HL-60/S4 (cell line): ENCODE measurements around the gene F10.

Experiments used
- in situ Hi-C: fragments of 300-500 bp; cut with MboI; formaldehyde crosslinking; loops from 2 replicates; pipeline ENCODE4 v1.14.3; 2022; ENCODE audit warnings: low sequenced_read_pairs

The F10 gene

DNA sequence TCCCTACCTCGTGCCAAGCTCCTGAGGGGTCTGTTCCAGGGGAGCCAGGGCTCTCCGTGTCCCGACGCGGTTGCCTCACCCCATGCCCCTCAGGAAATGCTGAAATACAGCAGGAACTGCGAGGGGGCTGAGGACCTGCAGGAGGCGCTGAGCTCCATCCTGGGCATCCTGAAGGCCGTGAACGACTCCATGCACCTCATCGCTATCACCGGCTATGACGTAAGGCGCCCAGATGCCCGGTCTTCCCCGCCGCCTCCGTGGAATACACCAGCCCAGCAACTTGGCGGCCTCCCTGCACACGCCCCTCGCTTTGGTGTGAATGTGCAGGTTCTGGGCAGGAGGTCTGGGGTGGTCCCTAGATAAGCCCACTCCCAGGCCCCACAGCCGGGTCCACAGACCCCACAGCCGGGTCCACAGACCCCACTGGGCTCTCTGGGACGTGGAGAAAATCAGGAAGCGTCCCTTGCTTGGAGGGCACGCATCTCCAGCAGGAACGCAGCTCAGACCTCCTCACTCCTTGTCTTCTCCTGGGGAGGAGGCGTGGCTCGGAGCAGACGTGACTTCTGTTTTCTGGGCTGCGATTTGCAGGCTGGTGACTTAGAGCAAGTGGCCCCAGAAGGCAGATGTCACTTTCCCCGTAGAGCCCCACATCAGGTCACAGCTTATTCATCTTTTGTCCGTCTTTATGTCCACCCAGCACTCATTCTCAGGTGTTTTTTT, 36.4 kb upstream of the F10 start:
- in situ Hi-C loops: no loop called here

DNA sequence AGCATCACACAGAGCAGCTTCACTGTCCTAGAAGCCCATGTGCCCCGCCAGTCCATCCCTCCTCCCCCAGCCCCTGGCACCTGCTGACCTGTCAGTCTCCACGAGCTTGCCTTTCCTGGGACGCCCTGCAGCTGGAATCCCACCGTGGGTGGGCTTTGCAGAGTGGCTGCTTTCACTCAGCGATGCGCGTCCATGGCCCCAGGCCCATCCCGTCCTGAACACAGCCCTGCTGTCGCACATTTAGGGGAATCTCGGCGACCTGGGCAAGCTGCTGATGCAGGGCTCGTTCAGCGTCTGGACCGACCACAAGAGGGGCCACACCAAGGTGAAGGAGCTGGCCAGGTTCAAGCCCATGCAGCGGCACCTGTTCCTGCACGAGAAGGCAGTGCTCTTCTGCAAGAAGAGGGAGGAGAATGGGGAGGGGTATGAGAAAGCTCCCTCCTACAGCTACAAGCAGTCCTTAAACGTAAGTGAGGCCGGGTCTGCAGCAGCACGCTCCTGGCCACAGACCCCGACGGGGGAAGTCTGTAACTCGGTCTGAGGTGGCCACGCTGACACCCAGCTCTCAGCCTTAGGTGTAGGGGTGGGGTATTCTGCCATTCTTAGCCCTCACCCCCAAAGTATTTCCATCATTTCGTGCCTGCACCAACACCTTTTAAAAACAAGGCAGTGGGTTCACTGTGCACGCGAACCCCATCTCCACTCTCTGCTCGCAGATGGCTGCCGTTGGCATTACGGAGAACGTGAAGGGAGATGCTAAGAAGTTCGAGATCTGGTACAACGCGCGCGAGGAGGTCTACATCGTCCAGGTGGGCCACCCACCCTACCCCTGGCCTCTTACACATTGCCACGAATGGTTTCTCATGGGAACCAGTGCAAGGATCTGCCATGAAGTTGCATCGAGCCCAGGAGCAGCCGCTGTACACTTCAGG, 35.3 kb upstream of the F10 start:
- in situ Hi-C loops: no loop called here

DNA sequence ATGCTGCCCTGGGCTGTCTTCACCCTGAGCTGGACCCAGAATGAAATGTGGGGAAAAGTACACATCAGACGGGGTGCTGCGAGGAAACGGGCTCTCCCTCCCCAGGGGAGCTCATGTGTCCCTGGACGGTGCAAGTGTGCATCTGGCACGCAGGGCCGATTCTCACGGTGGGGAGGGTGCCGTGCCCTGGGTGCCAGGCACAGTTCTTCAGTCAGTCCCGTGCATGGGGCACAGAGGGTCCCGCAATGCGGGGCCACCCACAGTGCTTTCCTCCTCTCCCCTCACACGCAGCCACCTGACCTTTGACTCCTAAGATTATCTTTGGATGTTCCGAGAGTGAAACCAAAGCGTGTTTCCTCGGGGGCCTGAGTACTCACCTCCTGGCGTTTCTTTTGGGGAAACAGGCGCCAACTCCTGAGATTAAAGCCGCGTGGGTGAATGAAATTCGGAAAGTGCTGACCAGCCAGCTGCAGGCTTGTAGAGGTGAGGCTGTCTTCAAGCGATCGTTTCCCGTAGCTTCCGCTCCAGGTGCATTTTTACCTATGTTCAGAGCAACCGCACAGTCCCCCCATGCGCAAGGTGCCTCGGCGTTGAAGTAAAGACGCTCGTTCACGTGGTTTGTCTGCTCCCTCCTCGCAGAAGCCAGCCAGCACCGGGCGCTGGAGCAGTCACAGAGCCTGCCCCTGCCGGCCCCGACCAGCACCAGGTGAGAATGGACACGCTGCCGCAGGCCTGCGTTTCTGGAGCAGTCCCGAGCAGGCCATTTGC, 34.5 kb upstream of the F10 start:
- in situ Hi-C loops: no loop called here

DNA sequence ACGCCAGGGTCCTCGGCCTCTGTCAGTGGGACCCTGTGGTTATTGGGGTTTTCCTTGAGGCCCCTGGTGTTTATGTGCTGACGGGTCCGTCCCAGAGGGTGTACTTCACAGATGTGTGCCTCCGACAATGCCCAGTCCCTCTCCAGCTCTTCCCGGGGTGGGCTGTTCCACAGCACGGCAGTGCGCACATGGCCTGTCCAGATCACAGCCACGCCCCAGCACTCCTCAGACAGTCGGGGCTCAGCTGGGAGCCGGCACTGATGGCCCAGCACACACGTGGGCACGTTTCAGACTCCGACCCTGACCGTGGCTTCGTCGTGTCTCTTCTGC, 33.9 kb upstream of the F10 start:
- in situ Hi-C loops: no loop called here

DNA sequence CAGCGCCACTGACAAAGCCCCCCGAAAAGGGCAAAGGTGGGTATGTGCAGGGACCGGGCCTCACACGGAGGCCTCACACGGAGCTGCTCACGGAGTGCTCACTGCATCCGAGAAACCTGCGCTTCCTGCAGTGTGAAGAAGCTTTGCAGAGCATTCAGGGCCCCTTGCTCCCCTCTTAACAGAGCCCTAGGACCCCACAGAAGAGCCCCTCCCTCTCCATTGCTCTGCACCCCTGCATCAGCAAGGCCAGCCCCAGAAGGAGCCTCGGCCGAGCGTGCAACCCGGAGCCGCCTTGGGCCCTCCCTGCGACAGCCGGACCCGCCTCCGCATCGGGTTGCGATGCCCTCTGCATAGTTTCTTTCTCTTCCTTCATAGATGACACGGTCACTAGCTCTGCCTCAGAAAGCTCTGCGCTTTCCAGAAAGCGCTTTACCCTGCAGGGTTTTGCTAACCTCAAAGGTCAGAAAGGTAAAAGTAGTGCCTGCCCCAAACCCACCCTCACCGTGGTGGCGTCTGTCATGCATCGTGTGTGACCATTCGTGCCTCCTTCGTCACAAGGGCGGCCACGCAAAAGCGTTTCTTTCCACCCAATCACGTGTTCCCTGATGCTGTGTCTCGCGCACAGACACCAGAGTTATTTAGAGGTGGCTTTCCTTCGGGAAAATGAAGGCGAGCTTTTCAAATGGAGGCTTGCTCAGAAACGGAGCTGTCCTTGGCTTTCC, 32.7 kb upstream of the F10 start:
- in situ Hi-C loops: no loop called here

DNA sequence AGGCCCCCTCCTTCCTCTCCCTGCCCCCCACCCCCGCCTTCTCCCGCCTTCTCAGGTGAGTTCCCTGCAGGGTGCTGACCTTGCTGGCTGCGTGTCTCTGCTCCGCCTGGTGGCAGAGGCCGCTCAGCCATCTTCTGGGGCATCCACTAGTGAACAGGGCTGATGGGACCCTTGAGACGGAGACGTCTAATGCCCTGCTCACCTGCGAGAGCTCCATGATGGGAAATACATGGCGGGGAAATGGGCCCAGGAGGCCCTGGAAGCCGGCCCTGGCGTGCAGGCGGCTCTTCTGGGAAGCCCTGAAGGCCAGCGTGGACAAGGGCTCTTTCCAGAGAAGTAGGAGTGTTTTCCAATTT, 32.2 kb upstream of the F10 start:
- in situ Hi-C loops: no loop called here

DNA sequence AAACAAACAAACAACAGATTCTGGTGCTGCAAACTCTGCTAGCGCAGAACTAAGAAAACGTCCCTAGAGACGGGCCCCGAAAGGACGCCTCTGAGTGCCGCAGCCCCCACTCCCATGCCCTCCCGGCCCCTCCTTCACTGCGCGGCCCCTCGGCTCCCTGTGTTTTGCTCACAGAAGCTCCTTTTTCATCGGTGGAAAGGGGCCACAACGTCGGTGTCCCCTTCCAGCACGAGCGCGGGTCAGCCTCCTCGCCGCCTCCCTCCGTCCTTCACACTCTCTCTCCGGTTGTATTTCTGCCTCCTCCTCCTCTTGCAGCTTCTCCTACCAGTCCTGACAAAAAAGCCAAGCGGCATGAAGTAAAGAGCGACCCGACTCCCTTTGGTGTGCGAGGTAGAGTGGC, 31.8 kb upstream of the F10 start:
- in situ Hi-C loops: no loop called here

DNA sequence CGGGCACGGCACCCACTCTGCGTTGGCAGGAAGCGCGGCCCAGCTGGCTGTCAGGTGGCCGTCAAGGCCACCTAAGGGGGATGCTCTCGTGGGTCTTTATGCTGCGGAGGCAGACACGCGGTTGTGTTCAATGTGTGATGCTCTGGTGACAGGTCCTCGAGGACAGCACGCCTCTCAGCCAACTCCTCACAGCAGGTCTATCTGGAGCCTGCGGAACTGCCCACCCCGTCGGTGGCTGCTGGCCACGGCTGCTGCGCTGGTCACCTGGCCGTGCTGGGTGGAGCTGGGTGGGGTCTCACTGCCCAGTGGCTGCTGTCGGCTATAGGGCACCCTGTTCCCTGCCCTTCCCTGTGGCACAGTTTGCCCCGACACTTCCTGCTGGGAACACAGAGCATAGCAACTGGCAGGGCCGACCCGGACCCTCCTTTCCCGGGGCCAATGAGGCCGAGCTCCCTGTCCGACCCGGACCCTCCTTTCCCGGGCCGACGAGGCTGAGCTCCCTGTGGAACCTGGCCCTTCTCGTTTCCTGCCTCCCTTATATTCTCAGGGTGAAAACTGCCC, 31.3 kb upstream of the F10 start:
- in situ Hi-C loops: no loop called here

DNA sequence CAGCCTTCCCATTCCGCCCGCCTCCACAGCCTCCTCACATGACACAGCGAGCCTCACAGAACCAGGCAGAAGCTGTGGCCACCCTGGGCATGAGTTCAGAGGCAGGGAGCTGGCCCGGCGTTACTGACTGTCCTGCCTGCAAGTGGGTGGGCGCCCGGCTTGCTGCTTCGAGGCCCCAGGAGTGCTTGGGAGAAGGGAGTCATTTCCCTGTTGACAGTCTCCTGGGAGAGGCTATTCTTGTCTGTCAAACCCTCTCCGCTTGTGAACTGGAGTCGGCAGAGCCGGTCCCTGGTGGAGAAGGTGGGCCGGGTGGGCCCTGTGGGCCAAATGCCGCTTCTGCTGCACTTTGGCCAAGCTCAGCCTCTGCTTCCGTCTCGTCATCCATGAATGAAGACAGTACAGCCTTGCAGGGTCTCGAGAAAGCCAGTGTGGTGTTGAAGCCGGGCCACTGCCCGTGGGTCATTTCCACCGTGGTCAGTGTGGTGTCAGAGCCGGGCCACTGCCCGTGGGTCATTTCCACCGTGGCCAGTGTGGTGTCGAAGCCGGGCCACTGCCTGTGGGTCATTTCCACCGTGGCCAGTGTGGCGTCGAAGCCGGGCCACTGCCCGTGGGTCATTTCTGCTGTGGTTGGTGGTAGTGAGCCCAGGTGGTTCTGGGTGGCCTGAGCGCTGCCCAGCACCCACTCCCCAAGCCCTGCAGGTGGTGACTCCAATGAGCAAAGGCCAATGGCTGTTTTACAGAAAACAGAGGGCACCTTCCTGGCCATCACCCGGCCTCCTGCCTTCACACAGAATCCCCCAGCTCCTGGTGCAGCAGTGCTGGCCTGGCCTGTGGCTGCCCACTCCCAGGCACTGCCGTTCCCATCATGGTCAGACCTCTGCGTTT, 30.5 kb upstream of the F10 start:
- in situ Hi-C loops: no loop called here

DNA sequence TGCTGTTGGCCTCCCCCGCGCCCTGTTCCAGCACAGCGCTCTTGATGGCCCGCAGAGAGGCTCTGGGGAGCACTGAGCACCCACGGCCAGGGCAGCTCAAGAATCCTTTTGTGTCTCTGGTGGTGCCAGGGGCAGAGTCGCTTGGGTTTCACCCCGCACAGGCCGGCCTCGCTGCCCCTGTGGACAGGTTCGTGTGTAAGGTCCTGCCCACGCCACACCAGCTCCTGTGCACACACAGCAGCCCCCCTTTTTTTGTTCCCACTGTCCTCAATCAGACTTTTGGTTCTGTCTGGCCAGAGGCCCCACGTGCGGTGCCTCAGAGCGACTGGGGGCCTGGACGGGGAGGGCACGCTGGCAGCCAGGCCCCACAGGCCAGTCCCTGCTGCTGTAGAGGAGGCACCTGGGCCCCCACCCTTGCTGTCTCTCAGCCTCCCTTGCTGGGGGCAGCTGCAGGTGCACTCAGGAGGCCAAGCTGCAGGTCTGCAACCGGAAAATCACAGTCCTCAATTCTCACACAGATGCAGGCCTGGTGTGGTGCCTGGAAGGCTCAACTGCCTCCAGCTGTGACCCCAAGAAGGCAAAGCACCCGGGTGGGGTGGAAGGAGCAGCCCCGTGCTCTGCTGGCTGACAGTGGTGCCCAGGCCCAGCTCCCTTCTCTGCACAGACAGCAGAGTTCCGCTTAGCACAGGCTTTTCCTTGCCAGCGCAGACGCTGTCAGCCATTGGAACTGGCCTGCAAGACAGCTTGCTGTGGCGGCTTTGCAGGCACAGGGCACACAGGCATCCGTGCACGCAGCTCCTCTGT, 29.6 kb upstream of the F10 start:
- in situ Hi-C loops: no loop called here

DNA sequence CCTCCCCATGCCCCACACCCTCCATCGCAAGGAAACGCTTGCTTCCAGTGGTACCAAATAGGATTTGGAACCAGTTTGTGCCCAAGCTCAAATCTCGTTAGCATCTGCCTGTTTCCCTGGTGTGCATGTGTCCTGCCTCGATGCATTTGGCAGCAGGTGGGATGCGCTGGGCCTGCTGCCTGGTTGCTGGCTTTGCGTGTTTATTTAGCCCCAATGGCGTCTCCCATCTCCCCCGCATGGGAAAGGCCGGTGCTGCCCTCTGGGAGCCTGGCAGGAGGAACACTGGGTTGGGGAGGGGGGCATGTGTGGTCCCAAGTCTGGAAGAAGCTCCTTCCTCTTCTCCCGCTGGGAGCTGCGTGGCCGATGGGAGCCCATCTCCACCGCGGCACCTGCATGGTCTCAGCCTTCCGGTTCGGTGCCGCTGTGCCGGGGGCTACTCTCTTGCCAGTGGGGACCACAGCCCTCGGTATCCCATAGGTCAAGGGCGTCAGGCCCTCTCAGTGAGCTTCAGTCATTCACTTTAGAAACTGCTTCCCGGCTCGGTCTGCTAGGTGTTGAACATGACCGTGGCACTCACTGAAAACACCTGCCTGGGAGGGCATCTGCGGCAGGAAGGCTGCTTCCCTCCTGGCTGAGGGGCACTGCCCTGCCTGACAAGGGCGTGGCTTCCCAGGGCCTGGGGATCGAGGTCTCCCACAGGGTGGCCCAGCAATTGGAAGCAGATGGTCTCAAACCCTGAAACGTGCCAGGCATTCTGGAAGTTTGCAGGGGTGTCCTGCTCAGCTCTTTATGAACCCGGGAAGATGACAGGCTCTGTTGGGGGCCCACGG, 28.8 kb upstream of the F10 start:
- in situ Hi-C loops: no loop called here

DNA sequence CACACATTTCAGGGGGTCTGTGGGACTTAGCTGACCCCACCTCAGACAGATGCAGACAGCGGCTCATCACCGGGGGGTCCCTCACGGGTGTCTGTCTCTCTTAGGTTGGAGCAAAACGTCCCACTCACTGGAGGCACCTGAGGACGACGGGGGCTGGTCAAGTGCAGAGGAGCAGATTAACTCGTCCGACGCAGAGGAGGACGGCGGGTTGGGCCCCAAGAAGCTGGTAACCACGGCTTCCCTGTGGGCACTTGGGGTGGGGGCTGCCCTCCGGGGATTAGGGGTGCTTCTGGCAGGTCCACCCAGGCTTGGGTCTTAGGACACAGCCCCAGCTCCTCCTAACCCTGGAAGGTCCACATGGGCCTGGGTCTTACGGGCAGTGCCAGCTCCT, 28.2 kb upstream of the F10 start:
- in situ Hi-C loops: no loop called here

DNA sequence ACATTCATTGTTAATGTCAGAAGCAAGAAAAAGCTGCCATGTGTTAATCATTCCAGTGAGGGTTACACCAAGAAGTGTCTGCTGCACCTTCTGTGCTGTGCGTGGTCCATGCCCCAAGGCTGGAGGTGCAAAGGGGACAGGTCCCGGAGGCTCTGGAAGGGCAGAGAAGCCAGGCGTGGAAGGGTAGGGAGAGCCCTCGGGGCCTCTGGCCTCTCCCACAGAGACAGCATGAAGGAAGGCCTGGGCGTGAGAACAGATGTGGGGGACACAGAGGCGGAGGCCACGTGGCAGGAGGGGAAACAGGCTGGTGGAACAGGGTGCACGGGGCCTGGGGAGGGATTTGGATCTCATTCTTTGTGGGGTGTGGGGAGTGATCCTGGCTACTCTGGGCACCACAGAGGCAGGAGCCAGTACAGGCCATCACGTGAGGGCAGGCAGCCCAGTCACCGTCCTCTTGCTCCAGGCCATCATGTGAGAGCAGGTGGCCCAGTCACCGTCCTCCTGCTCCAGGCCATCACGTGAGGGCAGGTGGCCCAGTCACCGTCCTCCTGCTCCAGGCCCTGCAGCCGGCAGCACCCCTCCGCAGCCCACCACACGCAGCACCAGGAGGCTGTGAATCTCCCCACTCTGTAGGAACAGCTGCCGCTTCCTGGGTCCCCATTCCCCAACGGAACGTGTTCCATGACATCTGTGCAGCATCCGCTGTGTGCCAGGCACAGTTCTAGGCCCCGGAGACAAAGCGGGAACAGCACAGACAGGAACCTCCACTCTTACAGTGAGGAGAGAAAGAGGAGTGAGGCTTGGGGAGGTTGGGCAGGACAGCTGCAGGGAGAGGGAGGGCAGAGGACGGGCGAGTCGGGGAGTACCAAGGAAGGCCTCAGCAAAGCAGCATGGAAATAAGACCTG, 27.2 kb upstream of the F10 start:
- in situ Hi-C loops: no loop called here

DNA sequence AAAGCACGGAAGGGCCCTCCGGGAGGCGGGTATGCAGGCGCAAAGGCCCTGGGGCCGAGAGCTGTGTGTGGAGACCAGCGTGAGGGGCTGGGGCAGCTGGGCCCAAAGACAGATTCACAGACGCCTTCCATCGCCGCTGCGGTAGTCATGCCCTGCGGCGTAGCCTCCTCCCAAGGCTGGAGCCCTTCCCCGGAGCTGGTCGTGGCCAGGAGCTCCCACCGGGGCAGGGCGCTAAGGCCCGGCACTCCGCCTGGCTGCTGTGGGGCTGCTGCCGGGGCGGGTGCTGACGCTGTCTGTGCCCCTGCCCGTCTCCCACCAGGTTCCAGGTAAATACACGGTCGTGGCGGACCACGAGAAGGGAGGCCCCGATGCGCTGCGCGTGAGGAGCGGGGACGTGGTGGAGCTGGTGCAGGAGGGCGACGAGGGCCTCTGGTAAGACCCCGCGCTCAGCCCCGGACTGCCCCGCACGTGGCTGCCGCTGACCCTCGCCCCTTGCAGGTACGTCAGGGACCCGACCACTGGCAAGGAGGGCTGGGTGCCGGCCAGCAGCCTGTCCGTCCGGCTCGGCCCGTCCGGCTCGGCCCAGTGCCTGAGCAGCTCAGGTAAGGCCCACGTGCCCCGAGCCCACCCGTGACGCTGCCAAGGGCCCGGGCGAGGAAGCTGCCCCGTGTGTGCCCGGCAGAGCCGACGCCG, 26.4 kb upstream of the F10 start:
- in situ Hi-C loops: no loop called here

DNA sequence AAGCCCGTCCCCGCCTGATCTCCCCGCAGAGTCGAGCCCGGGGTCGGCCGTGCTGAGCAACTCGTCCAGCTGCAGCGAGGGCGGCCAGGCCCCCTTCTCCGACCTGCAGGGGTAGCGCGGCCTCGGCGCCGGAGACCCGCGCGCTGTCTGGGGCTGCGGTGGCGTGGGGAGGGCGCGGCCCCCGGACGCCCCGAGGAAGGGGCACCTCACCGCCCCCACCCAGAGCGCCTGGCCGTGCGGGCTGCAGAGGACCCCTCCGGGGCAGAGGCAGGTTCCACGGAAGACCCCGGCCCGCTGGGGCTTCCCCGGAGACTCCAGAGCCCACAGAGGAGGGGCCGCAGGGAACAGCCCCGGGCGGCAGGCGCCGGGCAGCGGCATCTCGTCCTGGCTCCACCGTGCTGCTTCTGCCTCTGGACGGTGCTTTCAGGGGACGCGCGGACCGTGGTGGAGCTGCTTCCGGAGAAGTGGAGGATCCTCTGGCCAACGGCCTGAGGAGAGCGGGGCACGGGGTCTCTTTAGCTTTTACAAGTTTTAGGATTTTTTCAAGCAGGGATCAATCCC, 25.8 kb upstream of the F10 start:
- in situ Hi-C loops: no loop called here

DNA sequence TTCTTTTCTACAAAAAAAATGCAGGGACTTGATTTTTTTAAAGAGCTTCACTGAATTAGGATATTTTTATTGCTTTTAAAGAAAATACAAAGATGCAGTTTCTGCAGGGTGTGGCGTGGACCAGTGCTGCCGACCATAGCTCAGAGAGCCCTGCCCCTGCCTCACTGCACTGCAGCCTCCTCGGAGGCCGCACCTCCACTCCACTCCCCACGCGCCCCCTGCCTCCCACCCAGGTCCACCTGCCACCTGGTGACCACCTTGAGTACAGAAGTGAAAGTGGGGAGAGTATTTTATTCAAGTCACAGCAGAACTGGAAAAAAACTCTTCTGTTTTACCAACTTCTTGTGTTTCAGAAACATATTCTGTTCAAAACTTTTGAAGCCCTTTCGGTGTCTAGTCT, 24.9 kb upstream of the F10 start:
- in situ Hi-C loops: no loop called here
